DND-41 (cell line): Measurements from ENCODE around the gene DOCK6.

Experiments used
- ATAC-seq: fragments of 200-7000 bp; cut with Tn5 transposase; 3 replicates; pipeline ENCODE4 v1.9.1; 2021; ENCODE audit warnings: low read depth; ENCODE audit not compliant: insufficient read depth
- DNase-seq: peaks from one replicate; pipeline ENCODE4 v3.0.0-alpha.2; 2020
- H2AFZ ChIP-seq: 2 replicates; pipeline ENCODE4 v1.6.0; 2012; ENCODE audit warnings: low read depth, low read length
- H3K27ac ChIP-seq: 2 replicates; pipeline ENCODE4 v1.5.1; 2012; ENCODE audit warnings: low read length, inconsistent platforms
- H3K27me3 ChIP-seq: fragments of 200-600 bp; sonication (generic); 2 replicates; pipeline ENCODE4 v1.6.0; 2012; ENCODE audit warnings: low read length, mild to moderate bottlenecking, inconsistent platforms; ENCODE audit not compliant: insufficient read depth, poor library complexity
- H3K36me3 ChIP-seq: 2 replicates; pipeline ENCODE4 v1.5.1; 2012; ENCODE audit warnings: low read length, inconsistent platforms; ENCODE audit not compliant: insufficient read depth
- H3K4me1 ChIP-seq: 2 replicates; pipeline ENCODE4 v1.5.1; 2012; ENCODE audit warnings: mild to moderate bottlenecking, low read length; ENCODE audit not compliant: insufficient read depth
- H3K4me2 ChIP-seq: 2 replicates; pipeline ENCODE4 v1.6.0; 2012; ENCODE audit warnings: mild to moderate bottlenecking, moderate library complexity, low read length, inconsistent platforms; ENCODE audit not compliant: insufficient read depth
- H3K4me3 ChIP-seq, 2 experiments: fragments of 200-600 bp in 1 of 2; shearing (Covaris generic) in 1 of 2; 2 replicates each; pipeline ENCODE4 v1.5.1; 2012 to 2016; ENCODE audit warnings: inconsistent platforms in 2 of 2, low read length in 2 of 2, mild to moderate bottlenecking in 2 of 2, low read depth in 1 of 2, moderate library complexity in 1 of 2
- H3K79me2 ChIP-seq: 2 replicates; pipeline ENCODE4 v1.6.0; 2012; ENCODE audit warnings: low read length, inconsistent platforms; ENCODE audit not compliant: insufficient read depth
- H3K9ac ChIP-seq: 2 replicates; pipeline ENCODE4 v1.6.0; 2012; ENCODE audit warnings: low read depth, mild to moderate bottlenecking, inconsistent platforms, low read length, moderate library complexity
- H3K9me3 ChIP-seq: 2 replicates; pipeline ENCODE4 v1.5.1; 2012; ENCODE audit warnings: low read length, moderate library complexity, mild to moderate bottlenecking, inconsistent platforms; ENCODE audit not compliant: insufficient read depth, severe bottlenecking
- H4K20me1 ChIP-seq: 2 replicates; pipeline ENCODE4 v1.6.0; 2012; ENCODE audit warnings: low read length; ENCODE audit not compliant: insufficient read depth
- CTCF ChIP-seq: IDR thresholded peaks from 2 replicates; pipeline ENCODE4 v1.5.1; 2012; ENCODE audit warnings: borderline replicate concordance, low read length, moderate library complexity, mild to moderate bottlenecking; ENCODE audit not compliant: poor library complexity, severe bottlenecking; ENCODE audit errors: extremely low read depth
- EZH2 ChIP-seq: IDR thresholded peaks from 3 replicates; pipeline ENCODE4 v1.6.1; 2012; ENCODE audit warnings: borderline replicate concordance, low read depth, mild to moderate bottlenecking, moderate library complexity, low read length, inconsistent platforms; ENCODE audit not compliant: severe bottlenecking

DOCK6 gene

DNA sequence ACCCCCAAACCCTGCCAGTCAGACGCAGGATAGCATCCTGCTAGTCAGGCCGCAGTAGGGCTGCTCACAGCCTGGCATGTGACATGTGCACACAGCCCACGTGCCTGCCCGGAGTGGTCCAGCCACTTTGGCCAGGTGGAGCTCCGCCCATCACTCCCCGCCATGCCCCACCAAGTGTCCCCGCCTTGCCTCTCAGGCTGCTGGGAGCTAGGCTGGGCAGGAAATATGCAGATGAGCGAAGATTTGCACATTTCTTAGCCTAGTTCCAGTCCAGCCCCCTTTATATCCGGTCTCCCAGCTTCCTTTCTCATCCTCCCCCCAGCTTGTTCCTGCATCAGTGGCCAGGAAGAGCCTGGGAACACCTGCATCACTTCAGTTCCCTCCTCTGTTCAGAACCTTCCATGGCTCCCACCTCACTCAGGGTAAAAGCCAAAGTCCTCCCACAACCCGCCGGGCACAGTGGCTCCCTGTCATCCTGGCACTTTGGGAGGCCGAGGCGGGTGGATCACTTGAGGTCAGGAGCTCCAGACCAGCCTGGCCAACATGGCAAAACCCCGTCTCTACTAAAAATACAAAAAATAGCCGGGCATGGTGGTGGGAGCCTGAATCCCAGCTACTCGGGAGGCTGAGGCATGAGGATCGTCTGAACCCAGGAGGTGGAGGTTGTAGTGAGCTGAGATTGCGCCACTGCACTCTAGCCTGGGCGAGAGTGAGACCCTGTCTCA, 2.3 kb upstream of the DOCK6 start:
- Histone ChIP-seq H3K4me3 (no peak overlapping the region), H3K79me2 (no peaks in the 10 kb centered on the region), H3K27me3 (peaks cover 13% of the 10 kb centered on the region), H3K27ac (no peak overlapping the region), H3K4me1 (no peaks in the 10 kb centered on the region), H3K9ac (no peak overlapping the region), H2AFZ (no peak overlapping the region), H3K36me3 (no peaks in the 10 kb centered on the region), H3K9me3 (no peaks in the 10 kb centered on the region), H3K4me2 (no peak overlapping the region), H4K20me1 (peaks cover 7% of the 10 kb centered on the region; the same call in 1 of the 2 replicates)
- DNase-seq, result no peak
- TF ChIP-seq EZH2 (no peak), CTCF (no peak)
- ATAC-seq, result no peak

DNA sequence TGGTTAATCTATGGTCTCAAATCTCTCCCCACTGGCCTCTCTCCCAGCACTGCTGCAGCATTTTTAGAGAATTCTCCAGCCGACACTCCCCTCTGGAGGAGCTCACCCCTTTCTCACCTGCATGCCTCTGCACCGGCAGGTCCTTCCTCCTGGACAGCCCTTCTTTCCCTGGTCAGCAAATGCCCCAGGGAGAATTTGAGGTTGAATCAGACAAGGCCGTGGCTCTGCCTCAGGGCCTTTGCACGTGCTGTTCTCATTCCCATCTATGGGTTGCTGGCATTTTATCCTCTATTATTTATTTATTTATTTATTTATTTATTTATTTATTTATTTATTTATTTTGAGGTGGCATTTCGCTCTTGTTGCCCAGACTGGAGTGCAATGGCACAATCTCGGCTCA, 1.4 kb upstream of the DOCK6 start:
- H3K4me1 ChIP-seq, result no peaks in the 10 kb centered on the region

GRCh38 chr19:11261431-11261970, 823 bp downstream of the DOCK6 start:
- Histone ChIP-seq H3K4me2 (no peak overlapping the region), H2AFZ (no peak overlapping the region), H3K27me3 (peaks cover 7% of the 10 kb centered on the region), H3K4me3 (no peak overlapping the region), H3K9ac (no peak overlapping the region), H3K36me3 (no peaks in the 10 kb centered on the region), H3K9me3 (no peaks in the 10 kb centered on the region), H3K79me2 (no peaks in the 10 kb centered on the region), H3K4me1 (no peaks in the 10 kb centered on the region), H3K27ac (no peak overlapping the region), H4K20me1 (no peaks in the 10 kb centered on the region)
- no peak for TF ChIP-seq CTCF
- TF ChIP-seq EZH2, result no peak
- DNase-seq (no peak), ATAC-seq (no peak)

More for the DNA sequence above, 1.4 kb upstream of the DOCK6 start:
- no peaks in the 10 kb centered on the region for H3K79me2 ChIP-seq
- no peak overlapping the region for H2AFZ ChIP-seq
- H3K9me3 ChIP-seq, result no peaks in the 10 kb centered on the region
- H3K4me3 ChIP-seq, result no peak overlapping the region
- no peaks in the 10 kb centered on the region for H3K36me3 ChIP-seq
- DNase-seq (no peak), ATAC-seq (no peak)
- H3K4me2 ChIP-seq, result no peak overlapping the region
- peaks cover 13% of the 10 kb centered on the region for H3K27me3 ChIP-seq
- TF ChIP-seq CTCF, result no peak
- no peak for TF ChIP-seq EZH2
- no peak overlapping the region for H3K27ac ChIP-seq
- peaks cover 7% of the 10 kb centered on the region; the same call in 1 of the 2 replicates for H4K20me1 ChIP-seq
- no peak overlapping the region for H3K9ac ChIP-seq
